NB4 (cell line): Measurements from ENCODE around the gene ELK3.

Source experiments
- CTCF ChIP-seq: IDR thresholded peaks from one replicate; pipeline ENCODE4 v1.5.1; 2012; ENCODE audit warnings: low read depth, low read length
- MAX ChIP-seq: IDR thresholded peaks from 2 replicates; pipeline ENCODE4 v1.6.1; 2011; ENCODE audit warnings: low read depth, low read length
- MYC ChIP-seq: IDR thresholded peaks from 2 replicates; pipeline ENCODE4 v1.6.1; 2011; ENCODE audit warnings: low read depth, low read length
- POLR2A ChIP-seq: IDR thresholded peaks from 2 replicates; pipeline ENCODE4 v1.6.1; 2011; ENCODE audit warnings: mild to moderate bottlenecking; ENCODE audit not compliant: insufficient read length; ENCODE audit errors: extremely low read depth

GRCh38 chr12:96210376-96211055 is 16.3 kb downstream of the ELK3 start:
- TF ChIP-seq CTCF (no peak), MAX (no peak), MYC (no peak), POLR2A (no peak)
